ENCODE measurements around the gene ALDH18A1. TPM values are rescaled to one million over a fixed set of nuclear protein-coding genes. Genes with fewer than 3 reads are reported as not detected.

The ALDH18A1 gene
- 53.5 and 108 TPM in 2 replicates for total RNA-seq

DNA sequence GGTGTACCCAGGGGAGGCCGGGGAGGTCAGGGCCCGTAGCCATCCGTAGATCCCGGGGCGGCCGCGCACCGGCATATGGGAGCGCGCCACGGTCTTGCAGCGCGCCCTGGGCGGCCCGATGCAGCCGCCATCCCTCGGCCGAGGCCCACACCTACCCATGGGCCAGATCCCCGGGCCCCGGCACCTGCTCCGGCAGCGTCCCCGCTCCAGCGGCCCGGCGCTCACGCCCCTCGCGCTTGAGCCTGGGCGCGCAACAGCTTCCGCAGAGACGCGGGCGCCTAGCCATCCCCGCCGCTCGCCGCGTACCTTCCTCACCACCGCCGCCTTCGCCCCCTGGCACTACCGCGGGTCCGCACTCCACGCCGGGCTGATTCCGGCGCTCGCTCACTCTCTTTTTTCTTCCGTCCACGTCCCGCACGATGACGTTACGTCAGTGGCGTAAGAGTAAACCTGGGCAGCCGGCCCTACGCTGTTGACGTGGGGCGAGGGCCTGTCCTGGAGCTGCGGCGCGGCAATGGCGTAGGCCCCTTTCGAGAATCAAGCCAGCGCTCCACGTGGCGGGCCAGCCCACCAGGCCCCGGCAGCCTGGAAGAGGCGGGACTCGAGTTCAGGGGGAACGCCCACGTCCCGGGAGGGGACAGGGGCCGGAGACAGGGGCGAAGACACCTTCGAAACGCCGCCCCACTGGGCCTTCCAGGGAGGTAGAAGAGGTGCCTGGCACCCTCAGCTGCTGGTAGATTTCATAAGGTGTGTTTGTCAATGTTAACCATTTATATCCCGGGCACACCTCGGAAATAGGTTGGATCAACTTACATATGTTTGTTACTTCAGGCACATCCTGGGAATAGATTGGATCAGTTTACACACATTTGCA, at the start of gene ALDH18A1:
Gene ALDH18A1, minus strand, starts transcription at position 421 of the 874 bp plus-strand sequence. CDS start 3,334 bp downstream, outside the sequence.

GRCh38 chr10:95693668-95694534, 37.4 kb upstream of the ALDH18A1 start, which contains the start of gene TCTN3:
TCTN3 (minus strand) TSS chr10:95693927; CDS start chr10:95693899, 28 bp downstream.

DNA sequence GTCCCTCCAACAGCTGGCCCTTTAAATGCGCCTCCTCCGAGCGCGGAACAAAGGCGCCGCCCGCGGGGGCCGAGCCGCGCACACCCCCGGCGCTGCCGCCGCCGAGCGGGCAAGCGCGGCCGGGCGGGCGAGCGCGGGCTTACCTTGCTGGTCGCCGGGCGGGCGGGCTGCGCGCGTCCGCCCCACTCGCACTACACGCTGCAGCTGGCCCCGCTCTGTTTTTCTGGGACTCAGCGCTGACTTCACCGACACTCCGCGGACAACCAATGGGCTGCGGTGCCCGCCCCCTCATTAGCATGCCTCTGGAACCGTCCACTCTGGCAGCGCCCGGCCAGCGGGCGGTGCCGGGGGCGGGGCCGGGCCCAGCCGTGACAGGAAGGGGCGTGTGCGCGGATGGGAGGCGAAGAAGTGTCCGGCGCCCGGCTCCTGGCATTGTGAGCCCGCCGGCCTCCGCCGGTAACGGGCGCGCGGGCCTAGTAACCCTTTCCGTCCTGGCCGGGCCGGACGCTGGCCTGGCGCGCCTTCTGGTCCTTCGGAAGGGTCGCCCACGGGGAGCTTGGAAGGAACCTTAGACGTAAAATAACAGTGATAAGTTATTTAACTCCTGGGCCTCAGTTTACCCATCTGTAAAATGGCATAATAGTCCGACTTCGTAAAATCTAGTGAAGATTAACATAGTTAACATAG, 95.2 kb downstream of the ALDH18A1 start, which contains the start of gene SORBS1:
Gene SORBS1, minus strand, starts transcription at position 195 of the 687 bp plus-strand sequence. CDS start 120,236 bp downstream, outside the sequence.

Other genes starting within 250 kb of the ALDH18A1 start
- gene SORBS1, start 95.3 kb downstream of the ALDH18A1 start, total RNA-seq: under 0.01 and 0.72 TPM in 2 replicates
- gene TCTN3, start 37.2 kb upstream of the ALDH18A1 start, total RNA-seq: 23.1 and 33.7 TPM in 2 replicates
- gene ENTPD1, start 99.5 kb upstream of the ALDH18A1 start, total RNA-seq: under 0.01 TPM in 1 of 2 replicates, not detected in the other